Skin of body (tissue), 2 donors: ENCODE data around the gene CCDC9B. TPM values are rescaled to one million over a fixed set of nuclear protein-coding genes. Genes with fewer than 3 reads are reported as not detected.

Experiments
- DNase-seq: peaks from one replicate; lab custom pipeline; 2025; lab: John Stamatoyannopoulos, UW
- total RNA-seq: library from RNA; depleted of rRNA; stranded (reverse); fragments of >200 nt; gene quantifications from one replicate; pipeline ENCODE4 v1.2.3, GENCODE V29; 2014

The CCDC9B gene
- 5.3 TPM for total RNA-seq

DNA sequence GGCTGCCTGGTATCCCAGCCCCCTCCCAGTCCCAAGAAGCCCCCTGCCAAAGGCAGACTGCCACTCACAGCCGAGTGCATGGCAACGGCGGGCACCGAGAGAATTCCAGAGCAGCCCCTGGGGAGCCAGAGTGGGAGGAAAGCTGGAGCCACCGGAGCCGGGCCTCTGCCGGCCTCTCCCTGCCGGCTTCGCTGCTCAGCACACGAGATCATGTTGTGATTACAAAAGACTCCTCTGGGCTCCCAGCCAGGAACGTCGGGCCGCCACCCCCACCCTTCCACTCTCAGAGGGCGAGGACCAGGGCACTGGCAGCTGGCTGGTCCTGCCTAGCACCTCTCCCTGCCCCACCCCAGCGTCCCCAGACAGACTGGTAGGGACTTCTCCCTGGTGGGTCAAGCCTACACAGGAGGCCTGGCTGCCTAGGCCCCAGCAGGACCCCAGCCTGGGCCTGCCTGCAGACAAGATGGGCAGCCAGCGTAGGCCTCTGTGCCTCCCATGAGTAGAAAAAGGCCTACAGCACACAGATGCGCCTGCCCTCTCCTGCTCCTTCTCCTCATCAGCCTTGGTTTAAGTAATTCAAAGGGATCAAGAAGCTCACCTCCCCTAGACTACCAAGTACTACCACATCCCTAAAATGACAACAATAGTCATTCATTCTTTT lies at the start of gene CCDC9B:
Gene CCDC9B, minus strand, starts transcription at position 200 of the 661 bp plus-strand sequence. Its CDS starts 120 bp downstream, at position 80.
- peak; percentile 50 for DNase-seq

DNA sequence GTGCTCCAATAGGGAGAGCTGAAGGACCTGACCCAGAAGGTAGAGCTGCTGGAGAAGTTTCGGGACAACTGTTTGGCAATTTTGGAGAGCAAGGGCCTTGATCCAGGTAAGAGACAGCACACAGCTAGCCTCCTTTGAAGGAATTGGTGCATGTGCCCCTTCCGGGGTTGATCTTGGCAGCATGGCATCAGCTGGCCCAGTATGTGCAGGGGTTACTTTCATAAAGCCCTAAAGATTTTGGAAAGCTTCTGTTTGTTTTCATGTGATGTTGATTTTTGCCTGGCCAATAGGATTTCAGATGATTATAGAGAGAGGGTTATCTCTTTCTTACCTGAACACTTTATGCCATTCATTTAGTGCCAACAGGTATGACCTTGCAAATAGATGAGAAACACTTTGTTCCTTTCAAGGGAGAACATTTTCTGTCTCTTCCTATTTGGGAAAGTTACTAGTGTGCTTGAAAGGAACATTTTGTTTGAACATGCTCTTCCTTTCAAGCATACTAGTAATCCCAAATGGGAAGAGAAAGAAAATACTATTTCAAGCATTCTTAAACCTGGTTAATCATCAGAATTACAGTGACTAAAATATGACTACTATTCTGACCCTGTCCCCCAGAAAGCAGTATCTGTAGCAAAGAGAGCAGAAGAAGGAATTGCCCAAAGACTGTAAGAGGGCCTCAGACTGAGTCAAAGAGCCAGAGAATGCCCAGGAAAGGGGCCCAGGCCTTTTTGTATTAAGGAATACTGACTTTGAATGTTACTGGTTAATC lies 49.3 kb upstream of the CCDC9B start:
- DNase-seq: no peak

DNA sequence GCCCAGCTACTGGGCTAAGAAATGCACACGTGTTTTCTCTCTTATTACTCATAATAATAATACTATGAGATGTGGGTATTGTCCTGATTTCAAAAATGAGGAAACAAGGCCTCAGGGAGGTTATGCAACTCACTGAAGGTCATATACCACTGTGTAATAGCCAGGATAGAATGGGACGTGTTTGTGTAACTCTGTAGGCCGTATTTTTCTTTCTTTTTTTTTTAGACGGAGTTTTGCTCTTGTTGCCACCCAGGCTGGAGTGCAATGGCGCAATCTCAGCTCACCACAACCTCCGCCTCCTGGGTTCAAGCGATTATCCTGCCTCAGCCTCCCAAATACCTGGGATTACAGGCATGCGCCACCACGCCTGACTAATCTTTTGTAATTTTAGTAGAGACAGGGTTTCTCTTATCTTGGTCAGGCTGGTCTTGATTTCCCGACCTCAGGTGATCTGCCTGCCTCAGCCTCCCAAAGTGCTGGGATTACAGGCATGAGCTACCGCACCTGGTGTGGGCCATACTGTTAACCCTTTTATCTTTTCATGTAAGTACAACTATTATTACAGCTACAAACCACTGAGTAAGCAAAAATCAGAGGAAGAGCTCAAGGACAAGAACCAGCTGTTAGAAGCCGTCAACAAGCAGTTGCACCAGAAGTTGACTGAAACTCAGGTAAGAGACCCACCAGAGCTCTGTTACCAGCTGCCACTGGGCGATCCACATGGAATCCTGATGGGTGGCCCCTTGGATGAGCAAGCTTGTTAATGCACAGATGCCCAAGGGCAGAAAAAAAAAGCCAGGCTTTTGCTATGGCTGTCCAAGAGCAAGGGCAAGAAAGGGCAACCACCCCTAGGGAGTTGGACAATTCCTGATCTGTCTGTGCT lies 48.4 kb upstream of the CCDC9B start:
- DNase-seq: no peak

- DNase-seq: no peak
These were observed 45.7 kb upstream of the CCDC9B start for GRCh38 chr15:40386480-40386879.

- DNase-seq: peak; percentile 88
These were observed 42.1 kb upstream of the CCDC9B start, which contains the start of gene KNSTRN for GRCh38 chr15:40382580-40383456. TSS of gene KNSTRN (plus strand) at chr15:40382721. CDS start at chr15:40382836, 115 bp downstream.

DNA sequence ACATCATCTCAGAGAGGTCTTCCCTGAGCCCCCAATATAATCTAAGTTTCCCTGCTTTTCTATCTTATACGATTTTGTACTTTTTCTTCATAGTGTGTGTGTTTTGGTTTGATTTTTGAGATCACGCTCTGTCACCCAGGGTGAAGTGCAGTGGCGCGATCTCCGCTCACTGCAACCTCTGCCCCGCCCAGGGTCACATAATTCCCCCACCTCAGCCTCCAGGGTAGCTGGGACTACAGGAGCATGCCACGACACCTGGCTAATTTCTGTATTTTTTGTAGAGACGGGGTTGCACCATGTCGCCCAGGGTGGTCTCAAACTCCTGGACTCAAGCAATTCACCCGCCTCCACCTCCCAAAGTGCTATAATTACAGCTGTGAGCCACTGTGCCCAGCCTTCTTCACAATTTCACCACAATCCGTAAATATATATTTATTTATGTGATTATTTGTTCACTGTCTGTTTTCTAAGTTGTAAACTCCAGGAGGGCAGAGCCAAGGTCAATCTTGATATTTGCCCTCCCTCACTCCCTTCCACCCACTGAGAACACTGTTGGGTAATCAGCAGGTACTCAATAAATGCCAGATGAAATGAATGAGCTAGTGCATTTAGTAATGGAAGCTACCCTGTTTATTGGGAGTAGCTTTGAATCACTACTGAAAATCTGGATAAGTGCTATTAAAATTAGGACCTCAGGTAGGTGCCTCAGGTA lies 41.2 kb upstream of the CCDC9B start:
- no peak for DNase-seq

DNA sequence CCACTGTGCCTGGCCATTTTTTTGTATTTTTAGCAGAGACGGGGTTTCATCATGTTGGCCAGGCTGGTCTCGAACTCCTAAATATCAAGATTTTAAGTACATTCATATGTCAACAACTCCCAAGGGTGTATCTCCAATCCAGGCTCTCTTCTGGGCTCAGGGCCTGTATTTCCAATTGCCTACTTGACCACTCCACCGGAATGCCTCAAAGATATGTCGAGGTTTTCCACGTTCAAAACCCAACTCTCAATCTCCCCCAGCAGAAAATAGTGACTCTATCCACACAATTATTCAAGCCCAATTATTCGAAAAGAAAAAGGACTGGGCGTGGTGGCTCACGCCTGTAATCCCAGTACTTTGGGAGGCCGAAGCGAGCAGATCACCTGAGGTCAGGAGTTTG lies 39.9 kb upstream of the CCDC9B start:
- DNase-seq: no peak

GRCh38 chr15:40379853-40380252 lies 39.1 kb upstream of the CCDC9B start:
- DNase-seq: no peak

- DNase-seq: no peak
These were observed 38.6 kb upstream of the CCDC9B start for GRCh38 chr15:40379374-40379773.

DNA sequence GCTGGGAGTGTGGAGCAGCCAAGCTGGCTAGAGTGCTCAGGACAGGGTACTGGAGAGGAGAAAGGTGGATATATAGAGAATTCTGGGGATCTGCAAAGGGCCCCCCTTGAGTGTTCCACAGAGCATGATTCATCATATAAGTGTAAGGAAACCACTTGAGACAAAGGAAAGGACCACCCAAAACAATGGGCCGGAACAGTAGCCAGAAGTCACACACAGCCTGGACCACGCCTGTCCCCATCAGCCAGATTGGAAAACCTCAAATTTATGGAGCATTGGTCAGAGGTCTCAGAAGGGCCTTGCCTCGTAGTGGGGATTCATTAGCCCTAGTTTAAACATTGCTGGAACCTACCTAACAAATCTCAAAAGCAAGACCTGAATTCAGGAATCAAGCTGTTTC lies 36.9 kb upstream of the CCDC9B start:
- no peak for DNase-seq

GRCh38 chr15:40372981-40373380 lies 32.2 kb upstream of the CCDC9B start:
- no peak for DNase-seq

GRCh38 chr15:40369971-40370370 lies 29.2 kb upstream of the CCDC9B start:
- DNase-seq: no peak

GRCh38 chr15:40369474-40369869 lies 28.7 kb upstream of the CCDC9B start:
- DNase-seq: no peak

DNA sequence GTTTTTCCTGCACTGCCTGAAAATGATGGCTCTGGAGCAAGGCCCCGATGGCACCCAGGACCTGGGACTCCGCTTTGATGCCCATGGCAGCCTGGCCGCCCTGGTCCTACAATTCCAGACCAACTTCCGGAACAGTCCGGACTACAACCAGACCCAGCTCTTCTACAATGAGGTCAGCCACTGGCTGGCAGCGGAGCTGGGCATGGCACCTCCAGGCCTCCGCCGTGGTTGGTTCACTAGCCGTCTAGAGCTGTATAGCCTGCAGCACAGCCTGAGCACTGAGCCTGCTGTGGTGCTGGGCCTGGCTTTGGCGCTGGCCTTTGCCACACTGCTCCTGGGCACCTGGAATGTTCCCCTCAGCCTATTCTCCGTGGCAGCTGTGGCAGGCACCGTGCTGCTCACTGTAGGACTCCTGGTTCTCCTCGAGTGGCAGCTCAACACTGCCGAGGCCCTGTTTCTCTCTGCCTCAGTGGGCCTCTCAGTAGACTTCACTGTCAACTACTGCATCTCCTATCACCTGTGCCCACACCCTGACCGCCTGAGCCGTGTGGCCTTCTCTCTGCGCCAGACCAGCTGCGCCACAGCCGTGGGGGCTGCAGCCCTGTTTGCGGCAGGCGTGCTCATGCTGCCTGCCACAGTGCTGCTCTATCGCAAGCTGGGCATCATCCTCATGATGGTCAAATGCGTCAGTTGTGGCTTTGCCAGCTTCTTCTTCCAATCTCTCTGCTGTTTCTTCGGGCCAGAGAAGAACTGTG lies 28.2 kb upstream of the CCDC9B start:
- DNase-seq: no peak

- DNase-seq: peak; percentile 76
These were observed 27.2 kb upstream of the CCDC9B start for GRCh38 chr15:40367686-40368611.

DNA sequence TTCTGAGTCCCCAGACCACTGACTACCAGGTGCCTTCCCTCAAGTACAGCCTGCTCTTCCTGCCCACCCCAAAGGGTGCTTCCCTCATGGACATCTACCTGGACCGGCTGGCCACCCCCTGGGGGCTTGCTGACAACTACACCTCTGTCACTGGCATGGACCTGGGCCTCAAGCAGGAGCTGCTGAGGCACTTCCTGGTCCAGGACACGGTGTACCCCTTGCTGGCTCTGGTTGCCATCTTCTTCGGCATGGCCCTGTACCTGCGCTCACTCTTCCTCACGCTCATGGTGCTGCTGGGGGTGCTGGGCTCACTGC lies 26.6 kb upstream of the CCDC9B start:
- no peak for DNase-seq

GRCh38 chr15:40366457-40367370 lies 26.0 kb upstream of the CCDC9B start:
- DNase-seq: no peak
